Activated naive CD8-positive, alpha-beta T cell treated with anti-CD3 and anti-CD28 coated beads, Interleukin-2, amount 50 U/mL, for 24 hours (primary cell): ENCODE data around the gene HYDIN.

Source experiments
- ATAC-seq: fragments of 150-1000 bp; cut with Tn5 transposase; one replicate; pipeline ENCODE4 v1.10.0; 2021
- DNase-seq: peaks from one replicate; pipeline ENCODE4 v3.0.0; 2021
- H3K27ac Mint-ChIP-seq: one replicate; pipeline ENCODE4 v1.8.0; 2021; ENCODE audit warnings: mild to moderate bottlenecking, mixed read lengths
- H3K27me3 Mint-ChIP-seq: one replicate; pipeline ENCODE4 v1.8.0; 2021; ENCODE audit warnings: mixed read lengths
- H3K36me3 Mint-ChIP-seq: one replicate; pipeline ENCODE4 v1.8.0; 2021; ENCODE audit warnings: low read depth, mixed read lengths
- H3K4me1 Mint-ChIP-seq: one replicate; pipeline ENCODE4 v1.8.0; 2021; ENCODE audit warnings: mixed read lengths
- H3K4me3 Mint-ChIP-seq: one replicate; pipeline ENCODE4 v1.8.0; 2021; ENCODE audit warnings: mild to moderate bottlenecking, moderate library complexity, mixed read lengths
- H3K9me3 Mint-ChIP-seq: one replicate; pipeline ENCODE4 v1.8.0; 2021; ENCODE audit warnings: mixed read lengths

Gene HYDIN

DNA sequence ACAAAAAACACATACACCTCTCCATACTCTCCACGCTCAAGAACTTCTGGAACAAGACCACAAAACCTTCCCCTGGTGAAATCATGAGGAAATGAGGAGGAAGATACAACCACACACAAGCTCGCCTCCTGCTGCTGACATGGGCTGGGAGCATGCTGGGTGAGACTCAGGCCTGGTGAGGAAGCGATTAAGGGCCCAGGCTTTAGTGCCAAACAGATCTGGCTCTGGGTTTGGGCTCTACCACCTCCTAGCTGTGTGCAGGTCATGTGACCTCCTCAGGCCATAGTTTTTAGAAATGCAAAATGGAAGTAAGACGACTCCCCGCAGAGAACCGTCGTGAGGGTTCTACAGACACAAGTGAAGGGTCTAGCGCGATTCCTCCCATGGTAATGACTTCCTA lies 470.9 kb downstream of the HYDIN start:
- Mint-ChIP-seq H3K36me3 (peaks cover 11% of the 10 kb centered on the region), H3K27ac (no peak overlapping the region), H3K4me3 (no peak overlapping the region), H3K9me3 (no peaks in the 10 kb centered on the region), H3K4me1 (peaks cover 4% of the 10 kb centered on the region), H3K27me3 (no peaks in the 10 kb centered on the region)
- ATAC-seq (no peak), DNase-seq (no peak)

DNA sequence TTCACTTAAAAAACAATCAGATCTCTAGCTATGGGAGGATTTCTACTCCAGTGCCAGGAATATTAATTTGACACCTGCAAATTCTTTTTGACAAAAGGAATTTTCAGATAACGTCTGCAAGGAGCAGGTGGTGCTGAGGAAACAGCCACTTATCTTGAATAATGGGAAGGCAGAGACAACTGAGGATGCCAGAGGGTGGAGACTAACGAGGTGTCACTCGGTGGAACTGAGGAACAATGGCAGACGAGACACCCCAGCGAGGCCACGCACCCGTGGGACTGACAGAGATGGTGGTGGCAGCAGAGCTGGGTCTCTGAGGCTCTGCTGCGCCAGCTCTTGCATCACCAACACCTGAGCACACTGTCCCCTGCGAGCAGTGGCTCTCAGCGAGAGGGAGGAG lies 471.7 kb downstream of the HYDIN start:
- ATAC-seq, result no peak
- Mint-ChIP-seq H3K27me3 (no peaks in the 10 kb centered on the region), H3K36me3 (peaks cover 11% of the 10 kb centered on the region), H3K4me1 (peaks cover 4% of the 10 kb centered on the region), H3K9me3 (no peaks in the 10 kb centered on the region), H3K27ac (no peak overlapping the region), H3K4me3 (no peak overlapping the region)
- DNase-seq, result no peak
